ENCODE measurements around the gene PRSS3.
"Not testable (repeated sequence)": the region's sequence is repeated elsewhere in the genome, so short reads cannot be mapped to it uniquely, and the experiment has no call there.

PRSS3 gene

GRCh38 chr9:33818847-33819500, 23.6 kb downstream of the PRSS3 start:
- no peak for DNase-seq

GRCh38 chr9:33820231-33820745, 24.9 kb downstream of the PRSS3 start:
- no peak for DNase-seq

- no peak for DNase-seq
Observed at GRCh38 chr9:33823801-33824200, 28.4 kb downstream of the PRSS3 start.

GRCh38 chr9:33827285-33827684, 31.9 kb downstream of the PRSS3 start:
- not testable (repeated sequence) for DNase-seq

GRCh38 chr9:33829641-33830230, 34.4 kb downstream of the PRSS3 start:
- DNase-seq, result not testable (repeated sequence)

- DNase-seq, result no peak
Observed at GRCh38 chr9:33835625-33836260, 40.4 kb downstream of the PRSS3 start.

- not testable (repeated sequence) for DNase-seq
Observed at GRCh38 chr9:33836261-33836660, 40.9 kb downstream of the PRSS3 start.

- no peak for DNase-seq
Observed at GRCh38 chr9:33837138-33837537, 41.8 kb downstream of the PRSS3 start.

- DNase-seq, result no peak
Observed at GRCh38 chr9:33840381-33840780, 45.0 kb downstream of the PRSS3 start.

- DNase-seq, result no peak
Observed at GRCh38 chr9:33843312-33843961, 48.1 kb downstream of the PRSS3 start.

GRCh38 chr9:33846231-33846630, 50.9 kb downstream of the PRSS3 start:
- DNase-seq, result no peak

- DNase-seq, result not testable (repeated sequence)
Observed at GRCh38 chr9:33847894-33848205, 52.5 kb downstream of the PRSS3 start.
